HL-60 (cell line): ENCODE results near the gene JUP.

Experiments used
- CTCF ChIP-seq: IDR thresholded peaks from one replicate; pipeline ENCODE4 v1.5.1; 2011; ENCODE audit warnings: low read length, control low read depth, inconsistent platforms; ENCODE audit not compliant: insufficient read depth
- GABPA ChIP-seq: IDR thresholded peaks from 2 replicates; pipeline ENCODE4 v1.6.1; 2012; ENCODE audit warnings: low read depth
- POLR2AphosphoS5 ChIP-seq: IDR thresholded peaks from 2 replicates; pipeline ENCODE4 v1.6.1; 2012; ENCODE audit warnings: low read depth

- no peak for TF ChIP-seq POLR2AphosphoS5
- no peak for TF ChIP-seq CTCF
- TF ChIP-seq GABPA: no peak
These were observed 61.4 kb downstream of the JUP start for GRCh38 chr17:41725134-41725533.
